ENCODE measurements around the gene GRIK1.

GRIK1 gene

DNA sequence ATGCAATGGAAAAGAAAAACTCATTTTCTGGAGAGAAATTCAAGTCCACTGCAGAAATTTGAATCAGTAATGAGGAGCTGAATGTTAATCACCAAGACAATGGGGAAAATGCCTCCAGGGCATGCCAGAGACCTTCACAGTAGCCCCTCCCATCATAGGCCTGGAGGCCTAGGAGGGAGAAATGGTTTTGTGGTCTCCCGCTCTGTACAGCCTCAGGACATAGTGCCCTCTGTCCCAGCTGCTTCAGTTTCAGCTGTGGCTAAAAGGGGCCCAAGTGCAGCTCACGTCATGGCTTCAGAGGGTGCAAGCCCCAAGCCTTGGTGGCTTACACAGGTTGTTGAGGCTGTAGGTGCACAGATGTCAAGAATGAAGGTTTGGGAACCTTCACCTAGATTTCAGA lies 223.0 kb downstream of the GRIK1 start:
- TF ChIP-seq, protein P1, sequence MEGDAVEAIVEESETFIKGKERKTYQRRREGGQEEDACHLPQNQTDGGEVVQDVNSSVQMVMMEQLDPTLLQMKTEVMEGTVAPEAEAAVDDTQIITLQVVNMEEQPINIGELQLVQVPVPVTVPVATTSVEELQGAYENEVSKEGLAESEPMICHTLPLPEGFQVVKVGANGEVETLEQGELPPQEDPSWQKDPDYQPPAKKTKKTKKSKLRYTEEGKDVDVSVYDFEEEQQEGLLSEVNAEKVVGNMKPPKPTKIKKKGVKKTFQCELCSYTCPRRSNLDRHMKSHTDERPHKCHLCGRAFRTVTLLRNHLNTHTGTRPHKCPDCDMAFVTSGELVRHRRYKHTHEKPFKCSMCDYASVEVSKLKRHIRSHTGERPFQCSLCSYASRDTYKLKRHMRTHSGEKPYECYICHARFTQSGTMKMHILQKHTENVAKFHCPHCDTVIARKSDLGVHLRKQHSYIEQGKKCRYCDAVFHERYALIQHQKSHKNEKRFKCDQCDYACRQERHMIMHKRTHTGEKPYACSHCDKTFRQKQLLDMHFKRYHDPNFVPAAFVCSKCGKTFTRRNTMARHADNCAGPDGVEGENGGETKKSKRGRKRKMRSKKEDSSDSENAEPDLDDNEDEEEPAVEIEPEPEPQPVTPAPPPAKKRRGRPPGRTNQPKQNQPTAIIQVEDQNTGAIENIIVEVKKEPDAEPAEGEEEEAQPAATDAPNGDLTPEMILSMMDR (conservative IDR thresholded peaks at IDR 0.05; ENCODE audit: low read length): no peak
- no peak for TF ChIP-seq EZH2phosphoT487 (IDR thresholded peaks at IDR 0.05; ENCODE audit: borderline replicate concordance)

DNA sequence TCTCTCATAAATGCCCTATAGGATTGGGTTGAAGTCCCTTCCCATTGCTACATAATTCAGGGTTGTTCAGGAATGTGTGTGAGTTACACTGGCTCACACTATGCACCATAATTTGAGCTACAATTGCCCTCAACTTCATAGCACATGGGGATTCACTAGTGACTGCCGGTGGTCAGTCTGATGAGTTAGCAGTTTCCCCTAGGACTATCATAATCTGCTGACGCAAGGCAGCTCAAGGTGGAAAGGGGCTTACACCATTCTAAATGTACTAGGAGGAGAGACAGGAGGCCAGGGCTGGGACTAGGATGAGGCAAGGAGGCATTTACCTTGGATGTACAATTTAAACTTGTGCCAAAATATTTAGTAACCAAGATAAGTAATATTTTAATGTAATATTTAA lies 224.7 kb downstream of the GRIK1 start:
- no peak overlapping the region for H3K9ac ChIP-seq (ENCODE audit: low read depth, low read length, poor library complexity, severe bottlenecking)
- H3K79me2 ChIP-seq (ENCODE audit: insufficient read depth, low read length): no peaks in the 10 kb centered on the region
- no peak overlapping the region for H3K4me3 ChIP-seq (ENCODE audit: low read length, poor library complexity, severe bottlenecking)
- no peaks in the 10 kb centered on the region for H3K9me2 ChIP-seq (replicated peaks; ENCODE audit: low read depth, low read length)
- H3K4me2 ChIP-seq (ENCODE audit: low read depth, low read length, poor library complexity, severe bottlenecking): no peak overlapping the region
- no peaks in the 10 kb centered on the region for H3K27me3 ChIP-seq (ENCODE audit: insufficient read depth, low read length, poor library complexity, severe bottlenecking)
- no peaks in the 10 kb centered on the region for H3K36me3 ChIP-seq (ENCODE audit: insufficient read depth, low read length)
- no peaks in the 10 kb centered on the region for H3K9me3 ChIP-seq (ENCODE audit: insufficient read depth, low read depth, low read length)
- no peak overlapping the region for H2AFZ ChIP-seq (ENCODE audit: low read length)
- H3K4me1 ChIP-seq (ENCODE audit: insufficient read depth, low read length, poor library complexity, severe bottlenecking): no peaks in the 10 kb centered on the region
- no peak for TF ChIP-seq EZH2phosphoT487 (IDR thresholded peaks at IDR 0.05; ENCODE audit: borderline replicate concordance)
- TF ChIP-seq, protein P1 (conservative IDR thresholded peaks at IDR 0.05; ENCODE audit: low read length): no peak
- no peaks in the 10 kb centered on the region for H3F3A ChIP-seq (ENCODE audit: low read depth)
- H4K20me1 ChIP-seq (ENCODE audit: insufficient read depth, low read length, poor library complexity, severe bottlenecking): no peaks in the 10 kb centered on the region

More for the DNA sequence above, 223.0 kb downstream of the GRIK1 start:
- Histone ChIP-seq H3K9ac (ENCODE audit: low read depth, low read length, poor library complexity, severe bottlenecking) (no peak overlapping the region), H3K9me3 (ENCODE audit: insufficient read depth, low read depth, low read length) (no peaks in the 10 kb centered on the region), H3K36me3 (ENCODE audit: insufficient read depth, low read length) (no peaks in the 10 kb centered on the region), H4K20me1 (ENCODE audit: insufficient read depth, low read length, poor library complexity, severe bottlenecking) (no peaks in the 10 kb centered on the region), H2AFZ (ENCODE audit: low read length) (no peak overlapping the region), H3K79me2 (ENCODE audit: insufficient read depth, low read length) (no peaks in the 10 kb centered on the region), H3K4me1 (ENCODE audit: insufficient read depth, low read length, poor library complexity, severe bottlenecking) (no peaks in the 10 kb centered on the region), H3K4me3 (ENCODE audit: low read length, poor library complexity, severe bottlenecking) (no peak overlapping the region), H3K4me2 (ENCODE audit: low read depth, low read length, poor library complexity, severe bottlenecking) (no peak overlapping the region), H3K9me2 (replicated peaks; ENCODE audit: low read depth, low read length) (no peaks in the 10 kb centered on the region), H3K27me3 (ENCODE audit: insufficient read depth, low read length, poor library complexity, severe bottlenecking) (no peaks in the 10 kb centered on the region), H3F3A (ENCODE audit: low read depth) (no peaks in the 10 kb centered on the region)

DNA sequence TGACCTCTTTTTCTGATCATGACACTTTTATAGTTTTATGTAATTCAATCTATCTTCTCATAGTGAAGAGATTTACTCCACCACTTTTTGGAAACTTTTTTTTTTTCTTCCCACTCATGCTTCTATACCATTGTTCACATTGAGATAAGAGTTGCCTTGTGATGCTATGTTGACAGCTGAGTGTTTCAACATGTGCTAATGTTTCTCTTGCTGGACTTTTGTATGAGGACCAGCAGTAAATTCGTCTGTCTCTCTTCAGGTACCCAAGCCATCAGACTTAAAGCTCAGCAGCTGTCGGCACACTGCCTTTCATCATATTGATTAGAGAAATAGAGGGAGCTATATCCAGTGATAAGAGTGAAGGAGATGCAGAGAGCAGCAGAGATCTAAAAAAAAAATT lies 227.0 kb downstream of the GRIK1 start:
- Histone ChIP-seq H3K4me1 (ENCODE audit: insufficient read depth, low read length, poor library complexity, severe bottlenecking) (no peaks in the 10 kb centered on the region), H3K4me3 (ENCODE audit: low read length, poor library complexity, severe bottlenecking) (no peak overlapping the region), H3K9me2 (replicated peaks; ENCODE audit: low read depth, low read length) (no peaks in the 10 kb centered on the region), H2AFZ (ENCODE audit: low read length) (no peak overlapping the region), H3K79me2 (ENCODE audit: insufficient read depth, low read length) (no peaks in the 10 kb centered on the region), H3F3A (ENCODE audit: low read depth) (no peaks in the 10 kb centered on the region), H3K9me3 (ENCODE audit: insufficient read depth, low read depth, low read length) (no peaks in the 10 kb centered on the region), H4K20me1 (ENCODE audit: insufficient read depth, low read length, poor library complexity, severe bottlenecking) (no peaks in the 10 kb centered on the region), H3K27me3 (ENCODE audit: insufficient read depth, low read length, poor library complexity, severe bottlenecking) (no peaks in the 10 kb centered on the region), H3K4me2 (ENCODE audit: low read depth, low read length, poor library complexity, severe bottlenecking) (no peak overlapping the region), H3K9ac (ENCODE audit: low read depth, low read length, poor library complexity, severe bottlenecking) (no peak overlapping the region), H3K36me3 (ENCODE audit: insufficient read depth, low read length) (no peaks in the 10 kb centered on the region)
- no peak for TF ChIP-seq EZH2phosphoT487 (IDR thresholded peaks at IDR 0.05; ENCODE audit: borderline replicate concordance)
- TF ChIP-seq, protein P1 (conservative IDR thresholded peaks at IDR 0.05; ENCODE audit: low read length): no peak

Measured in Loucy (cell line).